Prostate gland (tissue), 2 donors: ENCODE data around the gene TROAP. TPM values are rescaled to one million over a fixed set of nuclear protein-coding genes. Genes with fewer than 3 reads are reported as not detected.

Source experiments
- DNase-seq: peaks from one replicate; pipeline ENCODE4 v3.0.0-alpha.2; 2019; ENCODE audit warnings: low spot score
- H3K27ac ChIP-seq, 2 donors: fragments of 200-600 bp; sonication (generic); 2 replicates each; pipeline ENCODE4 v1.5.1; 2017 to 2019
- H3K27me3 ChIP-seq: fragments of 200-600 bp; sonication (generic); replicated peaks from 2 replicates; pipeline ENCODE4 v1.5.1; 2019; ENCODE audit not compliant: insufficient read depth
- H3K36me3 ChIP-seq, 2 donors: fragments of 200-600 bp; sonication (generic); 1 replicate in 1 of 2; 2 replicates in 1 of 2; pipeline versions ENCODE4 v1.5.1 to v1.8.1; 2017 to 2019
- H3K4me1 ChIP-seq: fragments of 200-600 bp; sonication (generic); replicated peaks from 2 replicates; pipeline ENCODE4 v1.5.1; 2019
- H3K4me3 ChIP-seq, 2 donors: fragments of 200-600 bp; sonication (generic); 2 replicates each; pipeline ENCODE4 v1.5.1; 2017 to 2019
- H3K9me3 ChIP-seq: fragments of 200-600 bp; sonication (generic); 2 replicates; pipeline ENCODE4 v1.5.1; 2017
- POLR2A ChIP-seq: fragments of 450-650 bp; IDR thresholded peaks from one replicate; pipeline ENCODE4 v1.6.1; 2016; ENCODE audit warnings: antibody characterized with exemption, mild to moderate bottlenecking
- POLR2AphosphoS5 ChIP-seq: sonication (generic); formaldehyde crosslinking; IDR thresholded peaks from one replicate; pipeline ENCODE4 v1.6.1; 2017; ENCODE audit warnings: antibody characterized with exemption
- WGBS: methylation state at CpG from one replicate; pipeline ENCODE4 v1.1.5; 2018; 5-methylcytosine and 5-hydroxymethylcytosine counted together
- intact Hi-C: fragments of 100-400 bp; cut with DNase I; formaldehyde crosslinking; loops from one replicate; pipeline ENCODE4 v1.14.2; 2022
- total RNA-seq, 2 donors: library from RNA; depleted of rRNA; stranded (reverse); fragments of >200 nt; gene quantifications; one replicate each; pipeline ENCODE4 v1.1.0, GENCODE V29; 2016
- TF ChIP-seq, protein P1 (sequence below), 4 experiments: fragments of 200-600 bp in 2 of 4; fragments of 450-650 bp in 2 of 4; sonication (generic) in 2 of 4; IDR thresholded peaks; 1 replicate in 3 of 4; 2 replicates in 1 of 4; pipeline ENCODE4 v1.5.1; 2016 to 2019; ENCODE audit warnings: antibody characterized with exemption in 4 of 4, mild to moderate bottlenecking in 2 of 4, moderate library complexity in 2 of 4

Gene TROAP
- total RNA-seq, 2 donors from 2014 or later, result 0.46 to 5.2 TPM

DNA sequence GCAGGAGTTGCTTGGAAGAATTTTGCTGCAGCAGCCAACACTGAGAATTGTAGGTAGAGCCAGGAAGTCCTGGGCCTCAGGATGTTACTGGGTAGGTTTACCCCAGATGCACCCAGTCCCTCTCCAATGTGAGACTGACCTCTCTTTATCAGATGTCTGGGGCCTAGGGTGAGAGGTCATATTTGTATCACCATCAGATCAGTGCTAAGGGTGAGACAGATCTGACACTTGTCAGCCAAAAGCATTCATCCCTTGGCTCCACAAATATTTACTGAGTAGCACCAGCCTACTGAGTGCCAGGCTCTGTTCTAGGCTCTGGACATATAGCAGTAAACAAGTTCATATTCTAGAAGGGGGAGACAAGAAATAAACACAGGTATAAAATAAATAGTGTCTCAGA lies 4.3 kb downstream of the TROAP start:
- Histone ChIP-seq H3K9me3 (no peaks in the 10 kb centered on the region), H3K27me3 (no peaks in the 10 kb centered on the region), H3K27ac (no peak overlapping the region), H3K36me3 (no peaks in the 10 kb centered on the region), H3K4me1 (peaks cover 4% of the 10 kb centered on the region), H3K4me3 (no peak overlapping the region)
- no peak for DNase-seq
- no peak for TF ChIP-seq POLR2A
- TF ChIP-seq, protein P1, sequence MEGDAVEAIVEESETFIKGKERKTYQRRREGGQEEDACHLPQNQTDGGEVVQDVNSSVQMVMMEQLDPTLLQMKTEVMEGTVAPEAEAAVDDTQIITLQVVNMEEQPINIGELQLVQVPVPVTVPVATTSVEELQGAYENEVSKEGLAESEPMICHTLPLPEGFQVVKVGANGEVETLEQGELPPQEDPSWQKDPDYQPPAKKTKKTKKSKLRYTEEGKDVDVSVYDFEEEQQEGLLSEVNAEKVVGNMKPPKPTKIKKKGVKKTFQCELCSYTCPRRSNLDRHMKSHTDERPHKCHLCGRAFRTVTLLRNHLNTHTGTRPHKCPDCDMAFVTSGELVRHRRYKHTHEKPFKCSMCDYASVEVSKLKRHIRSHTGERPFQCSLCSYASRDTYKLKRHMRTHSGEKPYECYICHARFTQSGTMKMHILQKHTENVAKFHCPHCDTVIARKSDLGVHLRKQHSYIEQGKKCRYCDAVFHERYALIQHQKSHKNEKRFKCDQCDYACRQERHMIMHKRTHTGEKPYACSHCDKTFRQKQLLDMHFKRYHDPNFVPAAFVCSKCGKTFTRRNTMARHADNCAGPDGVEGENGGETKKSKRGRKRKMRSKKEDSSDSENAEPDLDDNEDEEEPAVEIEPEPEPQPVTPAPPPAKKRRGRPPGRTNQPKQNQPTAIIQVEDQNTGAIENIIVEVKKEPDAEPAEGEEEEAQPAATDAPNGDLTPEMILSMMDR (IDR thresholded peaks at IDR 0.05), result no peak
- no peak for TF ChIP-seq POLR2AphosphoS5
- intact Hi-C loops, result no loop called here

DNA sequence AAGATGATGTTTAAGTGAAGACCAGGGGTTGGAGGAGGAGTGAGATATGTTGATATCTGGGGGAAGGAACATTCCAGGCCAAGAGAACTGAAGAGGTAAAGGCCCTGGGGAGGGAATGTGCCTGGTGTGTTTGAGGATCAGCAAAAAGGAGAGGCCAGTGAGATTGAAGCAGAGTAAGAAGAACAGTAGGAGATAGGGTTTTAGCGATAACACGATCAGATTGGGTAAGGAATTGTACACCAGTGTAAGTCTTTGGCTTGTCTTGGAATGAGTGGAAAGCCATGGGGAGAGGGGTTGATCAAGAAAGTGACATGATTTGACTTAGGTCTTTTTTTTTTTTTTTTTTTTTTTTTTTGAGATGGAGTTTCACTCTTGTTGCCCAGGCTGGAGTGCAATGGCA lies 4.8 kb downstream of the TROAP start:
- H3K36me3 ChIP-seq, result no peaks in the 10 kb centered on the region
- H3K4me3 ChIP-seq, result no peak overlapping the region
- H3K4me1 ChIP-seq, result peaks cover 4% of the 10 kb centered on the region
- 94% methylated on average over 2 of the region's 2 CpGs for WGBS
- no peak overlapping the region for H3K27ac ChIP-seq
- no peaks in the 10 kb centered on the region for H3K27me3 ChIP-seq
- no peaks in the 10 kb centered on the region for H3K9me3 ChIP-seq
- intact Hi-C loops, result no loop called here
- TF ChIP-seq, protein P1 (IDR thresholded peaks at IDR 0.05), result no peak
- TF ChIP-seq POLR2AphosphoS5 (no peak), POLR2A (no peak)
- no peak for DNase-seq

DNA sequence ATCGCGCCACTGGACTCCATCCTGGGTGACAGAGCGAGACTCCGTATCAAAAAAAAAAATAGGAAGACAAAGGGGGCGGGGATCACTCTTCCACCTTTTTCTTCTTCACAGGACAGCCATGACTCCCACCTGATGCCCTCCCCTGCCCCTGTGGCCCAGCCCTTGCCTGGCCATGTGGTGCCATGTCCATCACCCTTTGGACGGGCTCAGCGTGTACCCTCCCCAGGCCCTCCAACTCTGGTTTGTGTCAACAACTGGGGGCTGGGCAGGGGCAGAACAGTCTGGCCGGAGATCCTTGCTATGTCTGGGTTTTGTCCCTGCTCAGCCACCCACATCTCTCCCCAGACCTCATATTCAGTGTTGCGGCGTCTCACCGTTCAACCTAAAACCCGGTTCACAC lies 5.8 kb downstream of the TROAP start:
- Histone ChIP-seq H3K27ac (no peak overlapping the region), H3K36me3 (no peaks in the 10 kb centered on the region), H3K9me3 (no peaks in the 10 kb centered on the region), H3K27me3 (peaks cover 2% of the 10 kb centered on the region), H3K4me3 (no peak overlapping the region), H3K4me1 (peaks cover 4% of the 10 kb centered on the region)
- no peak for DNase-seq
- intact Hi-C loops, result no loop called here
- TF ChIP-seq, protein P1 (IDR thresholded peaks at IDR 0.05), result no peak
- TF ChIP-seq POLR2A (no peak), POLR2AphosphoS5 (no peak)
- 99% methylated on average over 12 of the region's 12 CpGs for WGBS

DNA sequence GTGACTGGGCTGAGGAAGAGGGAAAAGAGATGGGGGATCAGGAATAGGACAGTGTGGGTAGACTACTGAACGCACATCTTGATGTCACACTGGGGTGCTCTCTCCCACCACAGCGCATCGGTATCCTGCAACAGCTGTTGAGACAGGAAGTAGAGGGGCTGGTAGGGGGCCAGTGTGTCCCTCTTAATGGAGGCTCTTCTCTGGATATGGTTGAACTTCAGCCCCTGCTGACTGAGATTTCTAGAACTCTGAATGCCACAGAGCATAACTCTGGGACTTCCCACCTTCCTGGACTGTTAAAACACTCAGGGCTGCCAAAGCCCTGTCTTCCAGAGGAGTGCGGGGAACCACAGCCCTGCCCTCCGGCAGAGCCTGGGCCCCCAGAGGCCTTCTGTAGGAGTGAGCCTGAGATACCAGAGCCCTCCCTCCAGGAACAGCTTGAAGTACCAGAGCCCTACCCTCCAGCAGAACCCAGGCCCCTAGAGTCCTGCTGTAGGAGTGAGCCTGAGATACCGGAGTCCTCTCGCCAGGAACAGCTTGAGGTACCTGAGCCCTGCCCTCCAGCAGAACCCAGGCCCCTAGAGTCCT lies 7.1 kb downstream of the TROAP start:
- H3K4me3 ChIP-seq, result no peak overlapping the region
- 96% methylated on average over 5 of the region's 7 CpGs for WGBS
- TF ChIP-seq, protein P1 (IDR thresholded peaks at IDR 0.05), result no peak
- TF ChIP-seq POLR2A, result no peak
- TF ChIP-seq POLR2AphosphoS5, result no peak
- DNase-seq, result no peak
- H3K27ac ChIP-seq, result no peak overlapping the region
- H3K27me3 ChIP-seq, result peaks cover 2% of the 10 kb centered on the region
- intact Hi-C loops, result loop anchor here (5.0 kb wide), 2 partner anchors 33 to 182 kb away; partner anchors contain the start of gene PRPH
- peaks cover 4% of the 10 kb centered on the region for H3K4me1 ChIP-seq
- no peaks in the 10 kb centered on the region for H3K9me3 ChIP-seq
- no peaks in the 10 kb centered on the region for H3K36me3 ChIP-seq
